Measurements from ENCODE around the gene SYT9. TPM values are rescaled to one million over a fixed set of nuclear protein-coding genes. Genes with fewer than 3 reads are reported as not detected.

The SYT9 gene
- total RNA-seq, 1 donor from 2014 or later, result 0.16 TPM

DNA sequence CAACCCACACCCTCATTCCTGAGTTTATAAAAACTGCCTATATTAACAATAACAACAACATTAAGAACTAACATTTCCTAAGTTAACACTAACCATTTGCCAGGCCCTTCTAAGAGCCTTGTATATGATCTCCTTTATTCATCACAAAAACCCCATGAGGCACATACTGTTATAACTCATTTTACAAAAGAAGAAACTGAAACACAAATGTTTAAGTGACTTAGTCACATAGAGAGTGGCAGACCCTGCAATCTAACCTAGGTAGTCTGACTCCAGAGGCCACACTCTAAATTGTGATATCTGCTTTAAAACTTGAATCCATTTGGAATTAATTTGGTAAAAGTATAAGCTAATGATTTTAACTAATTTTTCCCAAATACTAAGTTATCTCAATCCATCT is 116.1 kb downstream of the SYT9 start:
- no peak for FAIRE-seq
- Histone ChIP-seq H4K20me1 (ENCODE audit: insufficient read depth, low read length) (no peaks in the 10 kb centered on the region), H2AFZ (ENCODE audit: low read depth, low read length) (no peak overlapping the region), H3K4me2 (ENCODE audit: low read length) (no peak overlapping the region), H3K27me3 (ENCODE audit: insufficient read depth, low read length) (no peaks in the 10 kb centered on the region), H3K9me3 (ENCODE audit: insufficient read depth, low read depth, low read length) (no peaks in the 10 kb centered on the region), H3K79me2 (ENCODE audit: insufficient read depth, low read length) (no peaks in the 10 kb centered on the region), H3K27ac (ENCODE audit: low read depth, low read length) (no peak overlapping the region), H3K9ac (ENCODE audit: low read length) (no peak overlapping the region), H3K4me3 (ENCODE audit: insufficient read depth, low read depth, low read length) (no peak overlapping the region), H3K4me1 (ENCODE audit: insufficient read depth, low read length) (no peaks in the 10 kb centered on the region), H3K36me3 (ENCODE audit: insufficient read depth, low read length) (no peaks in the 10 kb centered on the region)
- Mint-ChIP-seq H3K27ac (ENCODE audit: unreplicated experiment) (no peak overlapping the region), H3K27me3 (ENCODE audit: low read depth, unreplicated experiment) (no peaks in the 10 kb centered on the region), H3K36me3 (ENCODE audit: low read depth, unreplicated experiment) (no peaks in the 10 kb centered on the region), H3K4me3 (ENCODE audit: unreplicated experiment) (no peak overlapping the region), H3K4me1 (ENCODE audit: low read depth, unreplicated experiment) (no peaks in the 10 kb centered on the region), H3K9me3 (ENCODE audit: unreplicated experiment) (peaks cover 2% of the 10 kb centered on the region)
- TF ChIP-seq, protein P1, sequence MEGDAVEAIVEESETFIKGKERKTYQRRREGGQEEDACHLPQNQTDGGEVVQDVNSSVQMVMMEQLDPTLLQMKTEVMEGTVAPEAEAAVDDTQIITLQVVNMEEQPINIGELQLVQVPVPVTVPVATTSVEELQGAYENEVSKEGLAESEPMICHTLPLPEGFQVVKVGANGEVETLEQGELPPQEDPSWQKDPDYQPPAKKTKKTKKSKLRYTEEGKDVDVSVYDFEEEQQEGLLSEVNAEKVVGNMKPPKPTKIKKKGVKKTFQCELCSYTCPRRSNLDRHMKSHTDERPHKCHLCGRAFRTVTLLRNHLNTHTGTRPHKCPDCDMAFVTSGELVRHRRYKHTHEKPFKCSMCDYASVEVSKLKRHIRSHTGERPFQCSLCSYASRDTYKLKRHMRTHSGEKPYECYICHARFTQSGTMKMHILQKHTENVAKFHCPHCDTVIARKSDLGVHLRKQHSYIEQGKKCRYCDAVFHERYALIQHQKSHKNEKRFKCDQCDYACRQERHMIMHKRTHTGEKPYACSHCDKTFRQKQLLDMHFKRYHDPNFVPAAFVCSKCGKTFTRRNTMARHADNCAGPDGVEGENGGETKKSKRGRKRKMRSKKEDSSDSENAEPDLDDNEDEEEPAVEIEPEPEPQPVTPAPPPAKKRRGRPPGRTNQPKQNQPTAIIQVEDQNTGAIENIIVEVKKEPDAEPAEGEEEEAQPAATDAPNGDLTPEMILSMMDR (IDR thresholded peaks at IDR 0.05; ENCODE audit: insufficient read depth, low read depth, low read length), result no peak
- no peak for TF ChIP-seq EZH2 (IDR thresholded peaks at IDR 0.05; ENCODE audit: insufficient read depth, low read length)
- DNase-seq (ENCODE audit: low read depth), result no peak

DNA sequence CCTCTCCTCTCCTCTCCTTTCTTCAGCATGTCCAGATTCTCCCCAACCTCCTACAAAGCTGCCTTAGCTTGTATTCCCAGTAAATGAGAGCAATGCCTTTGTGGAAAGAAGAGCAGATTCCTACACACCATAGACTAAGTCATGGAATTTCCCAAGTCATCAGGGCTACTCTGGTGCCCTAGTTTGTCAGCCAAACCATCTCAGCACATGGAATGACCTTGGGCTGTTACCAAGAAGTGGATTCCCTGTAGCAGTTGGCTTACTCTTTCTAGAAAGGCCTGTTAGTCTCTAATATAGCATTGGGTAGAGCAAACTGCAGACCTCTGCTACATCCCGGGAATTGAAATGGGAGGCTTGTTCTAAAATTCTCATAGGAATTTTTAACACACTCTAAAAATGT is 124.7 kb downstream of the SYT9 start:
- H3K4me1 Mint-ChIP-seq (ENCODE audit: low read depth, unreplicated experiment), result peaks cover 5% of the 10 kb centered on the region
- no peak for FAIRE-seq
- no peaks in the 10 kb centered on the region for H3K36me3 Mint-ChIP-seq (ENCODE audit: low read depth, unreplicated experiment)
- Histone ChIP-seq H3K27ac (ENCODE audit: low read depth, low read length) (no peak overlapping the region), H3K79me2 (ENCODE audit: insufficient read depth, low read length) (no peaks in the 10 kb centered on the region), H2AFZ (ENCODE audit: low read depth, low read length) (no peak overlapping the region), H3K9ac (ENCODE audit: low read length) (no peak overlapping the region), H4K20me1 (ENCODE audit: insufficient read depth, low read length) (no peaks in the 10 kb centered on the region), H3K9me3 (ENCODE audit: insufficient read depth, low read depth, low read length) (no peaks in the 10 kb centered on the region), H3K36me3 (ENCODE audit: insufficient read depth, low read length) (no peaks in the 10 kb centered on the region), H3K4me3 (ENCODE audit: insufficient read depth, low read depth, low read length) (no peak overlapping the region), H3K27me3 (ENCODE audit: insufficient read depth, low read length) (no peaks in the 10 kb centered on the region), H3K4me2 (ENCODE audit: low read length) (no peak overlapping the region), H3K4me1 (ENCODE audit: insufficient read depth, low read length) (no peaks in the 10 kb centered on the region)
- H3K4me3 Mint-ChIP-seq (ENCODE audit: unreplicated experiment), result no peak overlapping the region
- no peak overlapping the region for H3K27ac Mint-ChIP-seq (ENCODE audit: unreplicated experiment)
- H3K9me3 Mint-ChIP-seq (ENCODE audit: unreplicated experiment), result peaks cover 2% of the 10 kb centered on the region
- TF ChIP-seq EZH2 (IDR thresholded peaks at IDR 0.05; ENCODE audit: insufficient read depth, low read length), result no peak
- TF ChIP-seq, protein P1 (IDR thresholded peaks at IDR 0.05; ENCODE audit: insufficient read depth, low read depth, low read length), result no peak
- DNase-seq (ENCODE audit: low read depth), result no peak
- H3K27me3 Mint-ChIP-seq (ENCODE audit: low read depth, unreplicated experiment), result no peaks in the 10 kb centered on the region

DNA sequence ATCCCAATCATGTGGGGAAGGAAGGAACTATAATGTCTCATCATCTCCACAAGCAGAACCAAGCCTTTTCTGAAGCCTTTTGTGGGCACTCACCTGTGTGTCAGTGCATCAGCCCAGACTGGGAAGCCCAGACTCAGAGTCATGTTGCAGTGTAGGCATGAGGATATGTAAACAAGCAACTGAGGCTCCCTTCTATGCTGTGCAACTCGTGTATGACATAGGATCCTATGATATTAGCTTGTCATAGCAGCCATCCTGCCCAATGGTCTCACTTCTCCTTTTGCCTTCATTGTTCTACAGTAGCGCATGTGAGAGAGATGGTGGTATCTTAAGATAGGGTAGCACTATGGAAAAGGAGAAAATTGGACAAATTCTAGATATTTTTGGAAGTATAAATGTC is 130.2 kb downstream of the SYT9 start:
- TF ChIP-seq EZH2 (IDR thresholded peaks at IDR 0.05; ENCODE audit: insufficient read depth, low read length), result no peak
- TF ChIP-seq, protein P1 (IDR thresholded peaks at IDR 0.05; ENCODE audit: insufficient read depth, low read depth, low read length), result no peak
- H3K27ac ChIP-seq (ENCODE audit: low read depth, low read length), result no peak overlapping the region
- no peaks in the 10 kb centered on the region for H3K27me3 ChIP-seq (ENCODE audit: insufficient read depth, low read length)
- H3K9me3 ChIP-seq (ENCODE audit: insufficient read depth, low read depth, low read length), result no peaks in the 10 kb centered on the region
- no peak for FAIRE-seq
- no peaks in the 10 kb centered on the region for H3K36me3 Mint-ChIP-seq (ENCODE audit: low read depth, unreplicated experiment)
- no peak overlapping the region for H3K9ac ChIP-seq (ENCODE audit: low read length)
- no peaks in the 10 kb centered on the region for H3K4me1 ChIP-seq (ENCODE audit: insufficient read depth, low read length)
- no peaks in the 10 kb centered on the region for H3K79me2 ChIP-seq (ENCODE audit: insufficient read depth, low read length)
- H3K4me2 ChIP-seq (ENCODE audit: low read length), result no peak overlapping the region
- no peaks in the 10 kb centered on the region for H4K20me1 ChIP-seq (ENCODE audit: insufficient read depth, low read length)
- peaks cover 5% of the 10 kb centered on the region for H3K4me1 Mint-ChIP-seq (ENCODE audit: low read depth, unreplicated experiment)
- no peaks in the 10 kb centered on the region for H3K27me3 Mint-ChIP-seq (ENCODE audit: low read depth, unreplicated experiment)
- no peaks in the 10 kb centered on the region for H3K9me3 Mint-ChIP-seq (ENCODE audit: unreplicated experiment)
- no peak overlapping the region for H3K27ac Mint-ChIP-seq (ENCODE audit: unreplicated experiment)
- no peak overlapping the region for H2AFZ ChIP-seq (ENCODE audit: low read depth, low read length)
- H3K4me3 Mint-ChIP-seq (ENCODE audit: unreplicated experiment), result no peak overlapping the region
- no peak for DNase-seq (ENCODE audit: low read depth)
- H3K4me3 ChIP-seq (ENCODE audit: insufficient read depth, low read depth, low read length), result no peak overlapping the region
- H3K36me3 ChIP-seq (ENCODE audit: insufficient read depth, low read length), result no peaks in the 10 kb centered on the region

All from astrocyte (in vitro differentiated cells and primary cell).